B cell (primary cell): ENCODE results near the gene FAM3D.
"Not testable (repeated sequence)": the region's sequence is repeated elsewhere in the genome, so short reads cannot be mapped to it uniquely, and the experiment has no call there.

ENCODE experiments used
- CTCF ChIP-seq: fragments of 200-600 bp; IDR thresholded peaks from one replicate; pipeline ENCODE4 v1.8.0; 2022; ENCODE audit warnings: antibody characterized with exemption, mild to moderate bottlenecking
- EZH2 ChIP-seq: IDR thresholded peaks from 2 replicates; pipeline ENCODE4 v1.6.1; 2012; ENCODE audit warnings: borderline replicate concordance, low read depth, mild to moderate bottlenecking, moderate library complexity, low read length; ENCODE audit not compliant: insufficient read depth, poor library complexity, severe bottlenecking

GRCh38 chr3:58678177-58678970, 11.8 kb upstream of the FAM3D start:
- not testable (repeated sequence) for TF ChIP-seq CTCF, EZH2
